Prostate gland (tissue), 2 donors: ENCODE results near the gene TAF11. TPM values are rescaled to one million over a fixed set of nuclear protein-coding genes. Genes with fewer than 3 reads are reported as not detected.

Experiments
- DNase-seq: peaks from one replicate; pipeline ENCODE4 v3.0.0-alpha.2; 2019; ENCODE audit warnings: low spot score
- H3K27ac ChIP-seq, 2 donors: fragments of 200-600 bp; sonication (generic); 2 replicates each; pipeline ENCODE4 v1.5.1; 2017 to 2019
- H3K27me3 ChIP-seq: fragments of 200-600 bp; sonication (generic); replicated peaks from 2 replicates; pipeline ENCODE4 v1.5.1; 2019; ENCODE audit not compliant: insufficient read depth
- H3K36me3 ChIP-seq, 2 donors: fragments of 200-600 bp; sonication (generic); 1 replicate in 1 of 2; 2 replicates in 1 of 2; pipeline versions ENCODE4 v1.5.1 to v1.8.1; 2017 to 2019
- H3K4me1 ChIP-seq: fragments of 200-600 bp; sonication (generic); replicated peaks from 2 replicates; pipeline ENCODE4 v1.5.1; 2019
- H3K4me3 ChIP-seq, 2 donors: fragments of 200-600 bp; sonication (generic); 2 replicates each; pipeline ENCODE4 v1.5.1; 2017 to 2019
- H3K9me3 ChIP-seq: fragments of 200-600 bp; sonication (generic); 2 replicates; pipeline ENCODE4 v1.5.1; 2017
- CTCF ChIP-seq, 4 experiments: fragments of 200-600 bp in 2 of 4; fragments of 450-650 bp in 2 of 4; sonication (generic) in 2 of 4; IDR thresholded peaks; 1 replicate in 3 of 4; 2 replicates in 1 of 4; pipeline ENCODE4 v1.5.1; 2016 to 2019; ENCODE audit warnings: antibody characterized with exemption in 4 of 4, mild to moderate bottlenecking in 2 of 4, moderate library complexity in 2 of 4
- POLR2A ChIP-seq: fragments of 450-650 bp; IDR thresholded peaks from one replicate; pipeline ENCODE4 v1.6.1; 2016; ENCODE audit warnings: antibody characterized with exemption, mild to moderate bottlenecking
- POLR2AphosphoS5 ChIP-seq: sonication (generic); formaldehyde crosslinking; IDR thresholded peaks from one replicate; pipeline ENCODE4 v1.6.1; 2017; ENCODE audit warnings: antibody characterized with exemption
- WGBS: methylation state at CpG from one replicate; pipeline ENCODE4 v1.1.5; 2018; 5-methylcytosine and 5-hydroxymethylcytosine counted together
- intact Hi-C: fragments of 100-400 bp; cut with DNase I; formaldehyde crosslinking; loops from one replicate; pipeline ENCODE4 v1.14.2; 2022
- total RNA-seq, 2 donors: library from RNA; depleted of rRNA; stranded (reverse); fragments of >200 nt; gene quantifications; one replicate each; pipeline ENCODE4 v1.1.0, GENCODE V29; 2016

The TAF11 gene
- total RNA-seq, 2 donors from 2014 or later: 14.8 to 38.6 TPM

- TF ChIP-seq POLR2AphosphoS5: no peak
- no peak for TF ChIP-seq CTCF (IDR thresholded peaks at IDR 0.05)
- no peak for TF ChIP-seq POLR2A
- WGBS: 100% methylated on average over 4 of the region's 4 CpGs
These were observed 32.3 kb upstream of the TAF11 start for GRCh38 chr6:34920097-34920496.

GRCh38 chr6:34919651-34920050 lies 31.8 kb upstream of the TAF11 start:
- Histone ChIP-seq H3K27ac (no peak overlapping the region), H3K4me1 (no peaks in the 10 kb centered on the region), H3K36me3 (no peaks in the 10 kb centered on the region), H3K4me3 (no peak overlapping the region), H3K27me3 (no peaks in the 10 kb centered on the region), H3K9me3 (no peaks in the 10 kb centered on the region)
- intact Hi-C loops: no loop called here
- DNase-seq: no peak
- TF ChIP-seq CTCF (IDR thresholded peaks at IDR 0.05) (no peak), POLR2AphosphoS5 (no peak), POLR2A (no peak)
- 100% methylated on average over 1 of the region's 1 CpG for WGBS

More at GRCh38 chr6:34920097-34920496, 32.3 kb upstream of the TAF11 start:
- no peaks in the 10 kb centered on the region for H3K9me3 ChIP-seq
- H3K27ac ChIP-seq: no peak overlapping the region
- no peak for DNase-seq
- H3K4me3 ChIP-seq: no peak overlapping the region
- no peaks in the 10 kb centered on the region for H3K27me3 ChIP-seq
- H3K4me1 ChIP-seq: no peaks in the 10 kb centered on the region
- intact Hi-C loops: no loop called here
- H3K36me3 ChIP-seq: no peaks in the 10 kb centered on the region

- intact Hi-C loops: no loop called here
- 86% methylated on average over 6 of the region's 6 CpGs for WGBS
- no peaks in the 10 kb centered on the region for H3K9me3 ChIP-seq
- no peak overlapping the region for H3K27ac ChIP-seq
- no peak for DNase-seq
- H3K27me3 ChIP-seq: no peaks in the 10 kb centered on the region
- H3K36me3 ChIP-seq: no peaks in the 10 kb centered on the region
- TF ChIP-seq POLR2A: no peak
- TF ChIP-seq POLR2AphosphoS5: no peak
- no peak for TF ChIP-seq CTCF (IDR thresholded peaks at IDR 0.05)
- no peak overlapping the region for H3K4me3 ChIP-seq
- H3K4me1 ChIP-seq: no peaks in the 10 kb centered on the region
These were observed 29.9 kb upstream of the TAF11 start for GRCh38 chr6:34917626-34918285.

DNA sequence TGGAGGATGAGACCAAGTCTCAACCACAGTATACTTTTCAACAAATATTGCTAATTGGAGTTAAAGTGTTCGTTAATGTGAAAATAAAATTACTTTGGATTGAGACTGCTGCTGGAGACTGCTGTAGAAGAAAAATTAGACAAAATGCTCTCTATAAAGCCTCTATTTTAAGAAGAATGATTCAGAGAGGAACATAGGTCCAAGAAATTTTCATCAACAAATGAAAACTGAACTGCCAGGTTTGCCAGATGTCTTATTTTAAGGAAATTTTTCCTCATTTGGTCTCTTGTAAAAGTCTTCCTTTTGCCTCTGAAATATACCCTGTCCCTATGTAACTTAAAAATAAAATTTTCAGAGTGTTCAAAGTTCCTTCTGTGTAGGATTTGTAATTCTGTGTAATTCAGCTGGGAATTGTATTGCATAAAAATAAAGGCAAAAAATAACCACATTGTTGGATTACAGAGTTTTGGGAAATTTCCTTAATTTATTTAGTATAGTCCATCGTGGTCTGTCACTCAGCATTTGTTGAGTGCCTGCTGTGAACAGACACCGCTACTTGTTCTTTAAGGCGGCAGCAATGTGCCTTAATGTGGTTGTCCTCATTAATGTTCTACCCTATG lies 28.6 kb upstream of the TAF11 start:
- Histone ChIP-seq H3K9me3 (no peaks in the 10 kb centered on the region), H3K36me3 (no peaks in the 10 kb centered on the region), H3K4me3 (no peak overlapping the region), H3K27ac (peak overlapping the region in 1 of 2 donors; percentile 19), H3K27me3 (no peaks in the 10 kb centered on the region), H3K4me1 (no peaks in the 10 kb centered on the region)
- DNase-seq: no peak
- intact Hi-C loops: no loop called here
- 76% methylated on average over 4 of the region's 4 CpGs for WGBS
- TF ChIP-seq POLR2A: no peak
- no peak for TF ChIP-seq POLR2AphosphoS5
- TF ChIP-seq CTCF (IDR thresholded peaks at IDR 0.05): no peak

DNA sequence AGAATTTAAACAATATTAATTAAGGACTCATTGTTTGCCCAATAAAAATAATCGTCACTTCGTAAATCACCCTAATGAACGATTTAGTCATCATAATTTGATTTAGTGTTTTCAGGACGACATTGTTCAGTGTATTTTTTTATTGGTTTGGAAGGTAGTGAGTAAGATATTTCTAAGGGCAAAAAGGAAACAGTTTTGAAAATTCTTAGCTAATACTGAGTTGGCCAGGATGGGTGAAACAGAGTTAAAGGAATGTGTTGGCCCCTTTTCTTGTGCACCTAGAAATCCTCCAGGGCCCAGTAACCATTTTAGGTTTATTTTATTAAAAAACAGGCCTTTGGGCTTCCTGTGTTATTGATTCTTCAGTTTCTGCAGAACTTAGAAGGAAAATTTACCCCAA lies 26.5 kb upstream of the TAF11 start:
- WGBS: 59% methylated on average over 4 of the region's 4 CpGs

More for the DNA sequence above, 26.5 kb upstream of the TAF11 start:
- TF ChIP-seq POLR2AphosphoS5: no peak
- no peak for TF ChIP-seq POLR2A
- TF ChIP-seq CTCF (IDR thresholded peaks at IDR 0.05): no peak
- H3K27ac ChIP-seq: no peak overlapping the region
- H3K9me3 ChIP-seq: no peaks in the 10 kb centered on the region
- no peaks in the 10 kb centered on the region for H3K27me3 ChIP-seq
- no peaks in the 10 kb centered on the region for H3K4me1 ChIP-seq
- DNase-seq: no peak
- intact Hi-C loops: no loop called here
- H3K36me3 ChIP-seq: no peaks in the 10 kb centered on the region
- no peak overlapping the region for H3K4me3 ChIP-seq
